ENCODE results near the gene IL17REL. TPM values are rescaled to one million over a fixed set of nuclear protein-coding genes. Genes with fewer than 3 reads are reported as not detected.

IL17REL gene
- total RNA-seq, 1 donor from 2014 or later, result 0.31 TPM

DNA sequence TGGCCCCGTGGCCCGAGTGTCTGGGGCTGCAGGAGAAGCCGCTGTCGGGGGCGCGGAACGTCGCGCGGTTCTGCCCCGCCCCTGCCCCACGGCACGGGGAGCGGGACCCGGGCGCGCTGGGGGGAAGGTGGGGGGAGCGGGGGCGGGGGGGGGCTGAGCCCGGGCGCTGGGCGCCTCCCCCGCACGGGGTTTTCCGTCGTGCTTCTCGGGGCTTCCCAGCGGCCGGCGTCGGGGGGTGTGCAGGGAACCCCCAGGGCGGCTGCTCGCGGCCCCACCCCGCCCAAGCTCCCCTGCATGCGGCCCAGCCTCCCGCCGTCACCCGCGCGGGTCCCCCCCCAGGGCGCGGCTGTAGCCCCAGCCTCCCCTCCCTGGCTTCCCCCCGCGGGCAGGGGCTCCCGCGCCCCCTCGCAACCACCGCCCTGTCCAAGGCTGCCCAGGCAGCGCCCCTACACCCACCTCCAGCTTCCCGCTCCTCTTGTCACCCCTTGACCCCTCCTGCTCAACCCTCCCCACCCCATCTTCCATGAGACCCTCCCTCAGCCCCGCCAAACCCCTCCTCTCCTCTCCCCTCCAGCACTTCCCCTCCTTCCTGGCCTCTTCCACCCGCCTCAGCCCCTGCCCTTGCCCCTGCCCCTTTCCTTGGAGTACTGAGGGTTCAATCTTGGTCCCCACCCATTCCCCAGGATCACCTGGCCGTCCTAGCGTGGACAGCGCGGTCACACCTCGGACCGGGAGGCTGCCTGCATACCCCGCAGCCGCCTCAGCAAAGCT, 1.7 kb downstream of the IL17REL start:
- H3K4me1 Mint-ChIP-seq, result peaks cover 34% of the 10 kb centered on the region
- peak; percentile 62 for DNase-seq
- H3K27ac Mint-ChIP-seq, result peak overlapping the region; percentile 68
- no peaks in the 10 kb centered on the region for H3K36me3 Mint-ChIP-seq (ENCODE audit: low read depth)
- no peaks in the 10 kb centered on the region for H3K9me3 Mint-ChIP-seq
- ATAC-seq (ENCODE audit: low read depth), result peak; percentile 85
- POLR2A ChIA-PET, result interaction anchor here (0.8 to 2.6 kb wide), 11 partner anchors 9 to 182 kb away, joined by 3 to 18 read pairs (median 4); partner anchors contain the start of gene PIM3
- TF ChIP-seq CTCF (IDR thresholded peaks at IDR 0.05), result no peak
- H3K27me3 Mint-ChIP-seq, result no peaks in the 10 kb centered on the region
- peak overlapping the region; percentile 71 for H3K4me3 Mint-ChIP-seq
- intact Hi-C loops (cut with micrococcal nuclease), result loop anchor here (2.0 to 10.0 kb wide), 4 partner anchors 18 to 194 kb away; partner anchors contain the start of genes SELENOO and ZBED4
- CTCF ChIA-PET, result interaction anchor here (1.3 kb wide), 1 partner anchor 20 kb away, joined by 3 read pairs; no protein-coding TSS in a partner anchor

DNA sequence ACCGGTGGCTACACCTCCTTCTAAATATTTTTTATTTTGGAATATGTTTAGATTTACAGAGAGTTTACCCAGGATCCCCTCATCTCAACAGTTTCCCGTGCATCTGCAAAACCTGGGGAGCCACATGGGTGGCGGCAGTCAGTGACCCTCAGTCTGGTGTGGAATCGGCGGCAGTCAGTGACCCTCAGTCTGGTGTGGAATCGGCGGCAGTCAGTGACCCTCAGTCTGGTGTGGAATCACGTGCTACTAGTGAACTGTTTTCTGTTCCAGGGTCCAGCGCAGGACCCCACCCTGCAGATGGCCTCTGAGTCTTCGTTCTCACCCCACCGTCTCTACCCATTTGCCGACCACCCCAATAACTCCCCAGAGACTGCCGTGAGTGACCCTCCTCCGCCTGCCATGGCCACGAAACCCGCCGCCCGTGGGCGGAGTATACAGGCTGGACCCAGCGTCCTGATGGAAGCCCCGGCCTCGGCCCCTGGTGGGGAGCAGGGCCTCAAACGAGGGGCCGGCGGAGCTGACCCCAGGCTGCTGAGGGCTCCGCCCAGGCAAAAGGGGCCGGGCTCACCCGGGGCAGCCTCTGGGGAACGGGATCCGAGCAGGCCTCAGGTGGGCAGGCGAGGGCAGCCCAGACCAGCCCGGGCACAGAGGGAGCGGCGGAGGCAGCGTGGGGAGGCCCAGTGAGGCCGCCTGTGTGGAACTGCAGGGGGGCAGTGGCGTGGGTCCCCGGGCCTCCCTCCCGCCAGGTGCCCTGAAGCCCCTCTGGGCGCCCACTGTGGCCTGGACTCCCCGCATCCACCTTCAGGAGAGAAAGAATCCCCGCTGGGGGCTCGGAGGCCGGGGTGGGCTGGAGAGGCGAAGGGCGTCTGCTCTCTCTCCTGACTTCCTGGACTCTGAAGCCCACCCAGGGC, 2.5 kb downstream of the IL17REL start:
- ATAC-seq (ENCODE audit: low read depth) (no peak), DNase-seq (no peak)
- intact Hi-C loops (cut with micrococcal nuclease), result loop anchor here (2.0 to 10.0 kb wide), 4 partner anchors 17 to 195 kb away; partner anchors contain the start of genes SELENOO and ZBED4
- Mint-ChIP-seq H3K36me3 (ENCODE audit: low read depth) (no peaks in the 10 kb centered on the region), H3K9me3 (no peaks in the 10 kb centered on the region), H3K27ac (no peak overlapping the region), H3K4me3 (peak overlapping the region; percentile 38), H3K4me1 (peaks cover 31% of the 10 kb centered on the region), H3K27me3 (no peaks in the 10 kb centered on the region)
- ChIA-PET CTCF (interaction anchor here (1.3 kb wide), 1 partner anchor 20 kb away, joined by 3 read pairs; no protein-coding TSS in a partner anchor), POLR2A (interaction anchor here (0.8 to 2.6 kb wide), 10 partner anchors 8 to 182 kb away, joined by 3 to 18 read pairs (median 6); no protein-coding TSS in a partner anchor)
- TF ChIP-seq CTCF (IDR thresholded peaks at IDR 0.05), result no peak

DNA sequence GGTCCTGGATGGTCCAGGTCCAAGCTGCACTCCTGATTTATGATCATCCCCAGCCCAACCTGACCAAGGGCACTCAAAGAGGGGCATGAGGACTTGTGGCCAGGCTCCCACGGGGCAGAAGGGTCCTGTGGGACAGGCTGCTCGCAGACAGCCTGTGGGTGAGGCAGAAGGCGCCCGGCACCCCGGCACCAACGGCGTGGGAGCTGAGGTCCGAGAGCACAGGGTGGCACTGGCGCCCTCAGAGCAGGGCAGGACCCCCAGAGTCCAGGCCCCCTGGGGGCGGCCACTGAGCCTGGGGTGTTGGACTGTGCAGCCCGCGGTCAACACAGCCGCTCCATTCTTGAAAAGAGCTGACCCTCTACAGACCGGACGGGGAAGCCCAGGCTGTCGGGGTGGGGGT, 3.3 kb downstream of the IL17REL start:
- H3K27ac Mint-ChIP-seq, result no peak overlapping the region
- TF ChIP-seq CTCF (IDR thresholded peaks at IDR 0.05), result no peak
- H3K4me1 Mint-ChIP-seq, result peaks cover 29% of the 10 kb centered on the region
- no peak for DNase-seq
- intact Hi-C loops (cut with micrococcal nuclease), result no loop called here
- no peak overlapping the region for H3K4me3 Mint-ChIP-seq
- H3K9me3 Mint-ChIP-seq, result no peaks in the 10 kb centered on the region
- no peaks in the 10 kb centered on the region for H3K27me3 Mint-ChIP-seq
- H3K36me3 Mint-ChIP-seq (ENCODE audit: low read depth), result no peaks in the 10 kb centered on the region
- CTCF ChIA-PET, result no interaction called here
- no peak for ATAC-seq (ENCODE audit: low read depth)
- POLR2A ChIA-PET, result no interaction called here

DNA sequence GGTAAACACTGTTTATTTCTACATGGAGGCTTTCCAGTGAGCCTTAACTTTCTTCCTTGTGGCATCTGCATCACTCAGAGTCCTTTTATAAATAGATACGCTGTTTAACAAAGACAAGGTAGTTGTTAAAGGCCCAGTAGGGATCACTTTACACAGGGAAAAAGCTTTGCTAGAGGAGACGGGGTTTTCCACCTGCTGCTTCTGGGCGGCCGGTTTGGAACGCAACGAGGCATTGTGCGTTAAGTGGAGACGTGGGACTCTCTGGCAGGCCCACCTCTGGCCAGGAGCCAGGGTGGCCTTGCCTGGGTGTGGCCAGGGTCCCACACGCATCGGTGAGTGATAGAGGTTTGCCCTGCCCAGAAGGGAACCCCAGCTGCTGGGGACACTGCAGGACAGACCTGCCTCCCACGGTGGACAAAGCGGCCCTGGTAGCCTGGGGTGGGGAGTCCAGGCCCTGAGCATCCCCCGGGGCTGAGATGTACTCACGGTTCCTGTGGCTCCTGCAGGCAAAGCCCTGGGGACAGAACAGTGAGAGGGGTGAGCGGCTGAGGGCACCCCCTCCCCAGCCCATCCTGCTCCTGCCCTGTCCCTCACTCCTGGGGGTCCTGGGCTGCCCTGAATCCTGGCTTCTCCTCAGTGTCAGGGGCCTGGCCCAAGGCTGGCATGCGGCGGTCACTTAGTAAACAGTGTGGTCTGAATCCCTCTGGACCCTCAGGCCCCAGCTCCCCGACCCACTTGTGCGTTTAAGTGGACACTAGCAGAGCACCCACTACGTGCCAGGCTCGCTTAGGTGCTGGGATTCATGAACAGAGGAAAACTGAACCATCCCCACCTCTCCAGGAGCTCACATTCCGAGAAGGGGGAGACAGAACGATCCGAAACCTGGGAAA, 4.2 kb downstream of the IL17REL start:
- TF ChIP-seq CTCF (IDR thresholded peaks at IDR 0.05), result no peak
- H3K4me3 Mint-ChIP-seq, result no peak overlapping the region
- H3K27me3 Mint-ChIP-seq, result no peaks in the 10 kb centered on the region
- ChIA-PET POLR2A (interaction anchor here (0.6 kb wide), 1 partner anchor 72 kb away, joined by 9 read pairs; no protein-coding TSS in a partner anchor), CTCF (no interaction called here)
- H3K27ac Mint-ChIP-seq, result no peak overlapping the region
- intact Hi-C loops (cut with micrococcal nuclease), result no loop called here
- DNase-seq (no peak), ATAC-seq (ENCODE audit: low read depth) (no peak)
- no peaks in the 10 kb centered on the region for H3K36me3 Mint-ChIP-seq (ENCODE audit: low read depth)
- no peaks in the 10 kb centered on the region for H3K9me3 Mint-ChIP-seq
- peaks cover 24% of the 10 kb centered on the region for H3K4me1 Mint-ChIP-seq
